OCI-LY7 (cell line): Measurements from ENCODE around the gene SULT1C2. TPM values are rescaled to one million over a fixed set of nuclear protein-coding genes. Genes with fewer than 3 reads are reported as not detected.

Experiments used
- total RNA-seq, 2 experiments: library from RNA; depleted of rRNA in 1 of 2; stranded (reverse); fragments of >200 nt in 1 of 2; shearing (Covaris generic) in 1 of 2; gene quantifications; 2 replicates each; pipeline ENCODE4 v1.2.3, GENCODE V29; 2014 to 2022

The SULT1C2 gene
- total RNA-seq, 2 experiments from 2014 or later, result not detected

Other genes starting within 250 kb of the SULT1C2 start
- gene SULT1C3, start 48.9 kb upstream of the SULT1C2 start, total RNA-seq (2014; rRNA removed; shearing (Covaris generic)), result not detected in 2 replicates
- not detected in 2 replicates for gene SULT1C3, start 48.9 kb upstream of the SULT1C2 start, total RNA-seq (2022)
- not detected in 2 replicates for gene SULT1C4, start 89.1 kb downstream of the SULT1C2 start, total RNA-seq (2014; rRNA removed; shearing (Covaris generic))
- gene SULT1C4, start 89.1 kb downstream of the SULT1C2 start, total RNA-seq (2022), result not detected in 2 replicates
- gene GCC2, start 160.3 kb downstream of the SULT1C2 start, total RNA-seq (2014; rRNA removed; shearing (Covaris generic)), result 19.7 and 28.2 TPM in 2 replicates
- gene GCC2, start 160.3 kb downstream of the SULT1C2 start, total RNA-seq (2022), result 43.9 and 51.1 TPM in 2 replicates
- 33.6 and 53.3 TPM in 2 replicates for gene LIMS1, start 245.6 kb downstream of the SULT1C2 start, total RNA-seq (2014; rRNA removed; shearing (Covaris generic))
- 66.6 and 74.7 TPM in 2 replicates for gene LIMS1, start 245.6 kb downstream of the SULT1C2 start, total RNA-seq (2022)